Spinal cord (tissue), 10 donors: Measurements from ENCODE around the gene VIPR1. TPM values are rescaled to one million over a fixed set of nuclear protein-coding genes. Genes with fewer than 3 reads are reported as not detected.
"Not testable (repeated sequence)": the region's sequence is repeated elsewhere in the genome, so short reads cannot be mapped to it uniquely, and the experiment has no call there.

Experiments used
- DNase-seq, 6 donors: peaks; one replicate each; pipeline versions ENCODE4 v3.0.0 to v3.0.0-alpha.2; 2013 to 2015; ENCODE audit warnings: low spot score in 6 of 6, low read depth in 4 of 6
- H3K27ac ChIP-seq: one replicate; pipeline ENCODE4 v1.5.1; 2013; ENCODE audit warnings: low read depth, low read length, control low read depth
- H3K27me3 ChIP-seq: one replicate; pipeline ENCODE4 v1.6.1; 2013; ENCODE audit warnings: low read length; ENCODE audit not compliant: control insufficient read depth, insufficient read depth
- H3K36me3 ChIP-seq: one replicate; pipeline ENCODE4 v1.6.1; 2013; ENCODE audit warnings: low read length; ENCODE audit not compliant: control insufficient read depth, insufficient read depth
- H3K4me1 ChIP-seq: one replicate; pipeline ENCODE4 v1.6.1; 2013; ENCODE audit warnings: low read length; ENCODE audit not compliant: control insufficient read depth, insufficient read depth
- H3K4me3 ChIP-seq: one replicate; pipeline ENCODE4 v1.5.1; 2013; ENCODE audit warnings: low read depth, low read length, control low read depth
- H3K9me3 ChIP-seq: one replicate; pipeline ENCODE4 v1.6.1; 2013; ENCODE audit warnings: low read length; ENCODE audit not compliant: control insufficient read depth, insufficient read depth
- WGBS: methylation state at CpG from one replicate; pipeline ENCODE4 v1.1.5; 2013; ENCODE audit warnings: missing lambda C conversion rate; ENCODE audit not compliant: insufficient coverage; 5-methylcytosine and 5-hydroxymethylcytosine counted together
- polyA plus RNA-seq, 2 donors: library from polyadenylated mRNA; unstranded; fragments of 120-200 nt; gene quantifications; one replicate each; pipeline ENCODE4 v1.2.1, GENCODE V29; 2013; ENCODE audit not compliant: insufficient read length in 2 of 2
- total RNA-seq, 2 donors: library from RNA; depleted of rRNA in 1 of 2; stranded (reverse); fragments of 120-200 nt in 1 of 2; fragments of >200 nt in 1 of 2; gene quantifications; one replicate each; pipeline versions ENCODE4 v1.2.3 to v1.2.4, GENCODE V29; 2013 to 2014
- donor health status: healthy.

VIPR1 gene
- total and polyA plus RNA-seq, 4 donors = 1.4 to 2.5 (median 1.8) TPM

DNA sequence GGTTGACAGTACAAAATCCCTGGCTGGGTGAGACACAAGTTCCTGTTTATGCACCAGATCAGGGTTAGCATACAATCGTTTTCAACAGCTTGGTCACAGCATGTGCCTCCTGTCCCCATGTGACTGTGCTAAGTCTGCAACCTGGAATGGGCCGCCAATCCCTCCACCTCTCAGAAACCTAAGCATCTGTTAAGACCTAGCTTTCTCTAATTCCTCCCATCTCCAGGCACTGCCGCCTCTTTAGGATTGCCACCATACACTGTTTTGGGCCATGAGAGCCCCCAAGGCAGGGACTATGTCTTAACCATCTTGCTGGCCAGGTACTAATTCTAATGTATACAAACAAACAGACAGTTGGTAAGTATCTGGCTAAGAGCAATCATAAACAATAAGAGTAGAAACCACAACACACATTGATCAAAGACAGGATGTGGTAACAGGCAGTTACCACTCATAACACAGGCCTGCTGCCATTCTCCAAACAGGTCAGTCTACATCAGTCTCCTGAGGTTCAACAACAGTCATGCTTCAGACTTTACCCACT is 53.7 kb downstream of the VIPR1 start:
- Histone ChIP-seq H3K4me3 (no peak overlapping the region), H3K27me3 (no peaks in the 10 kb centered on the region), H3K36me3 (peaks cover 50% of the 10 kb centered on the region), H3K27ac (no peak overlapping the region), H3K4me1 (no peaks in the 10 kb centered on the region), H3K9me3 (no peaks in the 10 kb centered on the region)
- no peak for DNase-seq
- 89% methylated on average over 2 of the region's 3 CpGs for WGBS

DNA sequence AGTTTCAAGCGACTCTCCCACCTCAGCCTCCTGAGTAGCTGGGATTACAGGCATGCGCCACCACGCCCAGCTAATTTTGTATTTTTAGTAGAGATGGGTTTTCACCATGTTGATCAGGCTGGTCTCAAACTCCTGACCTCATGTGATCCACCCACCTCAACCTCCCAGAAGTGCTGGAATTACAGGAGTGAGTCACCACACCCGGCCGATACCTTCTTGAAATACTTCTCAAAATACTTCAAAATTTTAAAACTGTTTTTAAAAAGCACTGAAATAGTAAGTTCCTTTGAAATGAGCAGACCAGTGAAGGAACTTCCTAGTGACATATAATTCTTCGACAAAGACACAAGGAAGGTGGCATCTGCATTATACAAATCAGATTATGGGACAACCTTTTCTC is 54.4 kb downstream of the VIPR1 start:
- not testable (repeated sequence) for H3K27ac ChIP-seq, H3K27me3 ChIP-seq, H3K4me1 ChIP-seq, H3K4me3 ChIP-seq, DNase-seq, H3K9me3 ChIP-seq
- H3K36me3 ChIP-seq = peaks cover 53% of the 10 kb centered on the region
- WGBS = 100% methylated on average over 2 of the region's 6 CpGs

- no peaks in the 10 kb centered on the region for H3K27me3 ChIP-seq
- no peak overlapping the region for H3K4me3 ChIP-seq
- H3K9me3 ChIP-seq = no peaks in the 10 kb centered on the region
- H3K4me1 ChIP-seq = no peaks in the 10 kb centered on the region
- no peak overlapping the region for H3K27ac ChIP-seq
- peaks cover 53% of the 10 kb centered on the region for H3K36me3 ChIP-seq
- DNase-seq = peak in 2 of 6 donors; percentile 22 to 42
These were observed 55.4 kb downstream of the VIPR1 start for GRCh38 chr3:42557854-42558253.

- 64% methylated on average over 1 of the region's 3 CpGs for WGBS
- DNase-seq = no peak
- Histone ChIP-seq H3K4me3 (no peak overlapping the region), H3K36me3 (peaks cover 44% of the 10 kb centered on the region), H3K4me1 (no peaks in the 10 kb centered on the region), H3K27me3 (no peaks in the 10 kb centered on the region), H3K27ac (no peak overlapping the region), H3K9me3 (no peaks in the 10 kb centered on the region)
These were observed 59.8 kb downstream of the VIPR1 start for GRCh38 chr3:42562047-42562907.

DNA sequence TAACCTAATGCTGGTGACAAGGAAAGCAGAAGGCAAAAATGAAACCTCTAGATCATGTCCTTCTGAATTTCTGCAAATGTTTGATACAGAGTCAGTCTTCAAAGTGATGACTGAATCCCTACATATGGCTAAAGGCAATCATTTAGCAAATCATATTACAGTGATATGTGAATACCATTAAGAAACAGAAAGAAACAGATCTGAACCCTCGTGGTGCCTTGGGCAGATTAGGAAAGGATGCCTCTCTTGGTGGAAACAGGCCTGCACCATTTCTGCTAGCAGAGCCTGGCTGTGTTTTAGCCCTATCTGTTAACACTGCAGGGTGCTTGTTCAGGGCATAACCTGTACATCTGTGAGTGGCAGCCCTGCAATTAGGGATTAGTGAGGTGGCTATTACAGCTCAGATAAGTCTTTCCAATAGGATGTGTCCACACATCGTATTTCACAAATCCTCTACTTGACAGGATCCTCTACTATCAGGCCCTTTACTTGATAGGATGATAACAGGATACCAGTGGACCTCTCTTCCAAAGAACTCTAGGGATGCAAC is 67.2 kb downstream of the VIPR1 start:
- H3K36me3 ChIP-seq = peaks cover 34% of the 10 kb centered on the region
- no peak overlapping the region for H3K27ac ChIP-seq
- no peaks in the 10 kb centered on the region for H3K9me3 ChIP-seq
- no peaks in the 10 kb centered on the region for H3K27me3 ChIP-seq
- no peak overlapping the region for H3K4me3 ChIP-seq
- no peaks in the 10 kb centered on the region for H3K4me1 ChIP-seq
- WGBS = 86% methylated on average over 1 of the region's 2 CpGs
- DNase-seq = no peak

DNA sequence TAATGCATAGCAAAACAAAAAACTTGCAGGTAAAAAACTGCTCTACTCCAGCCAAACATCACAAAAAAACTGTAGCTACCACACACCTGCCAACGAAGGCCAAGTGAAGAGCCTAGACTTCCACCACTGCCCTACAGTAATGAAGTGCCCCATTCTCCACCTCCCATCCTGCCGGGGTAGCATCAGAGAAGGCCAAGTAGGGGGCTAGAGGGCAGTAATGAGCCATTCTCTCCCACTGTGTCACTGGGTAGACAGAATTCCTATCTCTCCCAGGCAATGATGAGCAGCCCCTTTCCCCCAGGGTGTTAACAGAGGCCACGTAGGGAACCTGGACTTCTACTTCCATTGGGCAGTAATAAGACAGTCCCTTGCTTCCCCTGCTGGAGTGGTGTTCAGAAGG is 69.8 kb downstream of the VIPR1 start:
- WGBS = no CpG with 5 or more reads among the region's 3 CpGs
- peak in 2 of 6 donors; percentile 12 to 16 for DNase-seq

GRCh38 chr3:42575137-42575741 is 72.8 kb downstream of the VIPR1 start:
- no peak overlapping the region for H3K4me3 ChIP-seq
- H3K36me3 ChIP-seq = peaks cover 13% of the 10 kb centered on the region
- H3K27me3 ChIP-seq = no peaks in the 10 kb centered on the region
- H3K4me1 ChIP-seq = no peaks in the 10 kb centered on the region
- no peak for DNase-seq
- H3K9me3 ChIP-seq = no peaks in the 10 kb centered on the region
- H3K27ac ChIP-seq = no peak overlapping the region

More for the DNA sequence above, 69.8 kb downstream of the VIPR1 start:
- H3K4me1 ChIP-seq = no peaks in the 10 kb centered on the region
- no peaks in the 10 kb centered on the region for H3K27me3 ChIP-seq
- no peak overlapping the region for H3K4me3 ChIP-seq
- peaks cover 16% of the 10 kb centered on the region for H3K36me3 ChIP-seq
- no peaks in the 10 kb centered on the region for H3K9me3 ChIP-seq
- no peak overlapping the region for H3K27ac ChIP-seq

DNA sequence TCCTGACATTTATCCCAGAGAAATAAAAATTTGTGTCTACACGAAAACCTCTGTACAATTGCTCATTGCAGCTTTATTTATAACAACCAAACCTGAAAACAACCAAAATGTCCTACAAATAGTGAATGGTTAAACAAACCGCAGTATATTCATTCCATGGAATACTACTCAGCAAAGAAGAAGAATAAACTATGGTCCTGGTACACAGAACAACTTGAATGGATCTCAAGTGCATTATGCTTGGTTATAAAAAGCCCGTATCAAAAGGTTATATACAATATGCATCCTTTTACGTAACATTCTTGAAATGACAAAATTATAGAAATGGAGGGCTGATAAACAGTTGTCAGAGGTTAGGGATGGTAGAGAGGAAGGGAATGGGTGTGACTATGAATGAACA is 75.6 kb downstream of the VIPR1 start:
- H3K4me3 ChIP-seq = no peak overlapping the region
- DNase-seq = no peak
- H3K4me1 ChIP-seq = peaks cover 5% of the 10 kb centered on the region
- no peaks in the 10 kb centered on the region for H3K27me3 ChIP-seq
- no peaks in the 10 kb centered on the region for H3K9me3 ChIP-seq
- no CpG with 5 or more reads among the region's 4 CpGs for WGBS
- H3K27ac ChIP-seq = no peak overlapping the region
- H3K36me3 ChIP-seq = peaks cover 9% of the 10 kb centered on the region

- no CpG with 5 or more reads among the region's 4 CpGs for WGBS
- not testable (repeated sequence) for DNase-seq, H3K36me3 ChIP-seq, H3K9me3 ChIP-seq, H3K27me3 ChIP-seq, H3K4me3 ChIP-seq, H3K4me1 ChIP-seq, H3K27ac ChIP-seq
These were observed 76.9 kb downstream of the VIPR1 start for GRCh38 chr3:42579346-42579745.

DNA sequence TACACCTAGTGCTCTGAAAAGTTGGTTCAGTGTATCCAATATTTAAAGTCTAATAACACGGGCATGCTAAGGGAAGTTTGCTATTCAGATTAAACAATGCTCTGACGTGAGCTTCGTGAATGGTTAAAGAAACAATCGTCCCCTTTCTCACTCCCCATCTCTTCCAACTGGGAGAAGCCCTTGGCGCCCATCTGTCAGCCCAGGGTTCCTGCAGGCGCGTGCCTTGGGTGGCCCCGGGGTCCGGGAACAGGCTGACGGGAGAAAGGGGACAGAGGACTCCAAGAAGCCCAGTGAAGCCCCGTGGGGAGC is 78.9 kb downstream of the VIPR1 start:
- DNase-seq = no peak
- H3K4me1 ChIP-seq = peaks cover 5% of the 10 kb centered on the region
- WGBS = 0% methylated on average over 8 of the region's 11 CpGs
- no peaks in the 10 kb centered on the region for H3K9me3 ChIP-seq
- peak overlapping the region; percentile 88 for H3K4me3 ChIP-seq
- H3K27ac ChIP-seq = peak overlapping the region; percentile 81
- no peaks in the 10 kb centered on the region for H3K27me3 ChIP-seq
- peaks cover 6% of the 10 kb centered on the region for H3K36me3 ChIP-seq
